GM18520 (cell line): ENCODE results near the gene ANKRD28.

ENCODE experiments used
- ATAC-seq: cut with Tn5 transposase; IDR thresholded peaks from one replicate; pipeline ENCODE4 v1.9.1; 2021; ENCODE audit not compliant: unreplicated experiment

Gene ANKRD28

DNA sequence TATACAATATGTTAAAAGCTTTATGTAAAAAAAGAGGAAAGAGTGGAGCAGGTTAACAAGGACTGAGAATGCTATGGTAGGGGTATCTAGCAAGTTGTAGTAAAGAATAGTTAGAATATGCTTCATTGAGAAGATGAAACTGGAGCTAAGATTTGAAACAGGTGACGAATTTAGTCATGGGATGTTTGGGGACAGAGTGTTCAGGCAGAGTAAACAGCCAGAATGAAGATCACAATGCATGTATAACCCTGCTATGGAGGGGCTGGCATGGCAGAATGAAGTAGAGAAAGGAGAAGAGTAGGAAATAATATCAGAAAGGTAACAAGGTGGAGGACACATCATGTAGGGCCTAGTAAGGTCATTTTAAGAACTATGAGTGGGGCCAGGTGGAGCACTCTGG is 124.2 kb downstream of the ANKRD28 start:
- ATAC-seq: no peak

DNA sequence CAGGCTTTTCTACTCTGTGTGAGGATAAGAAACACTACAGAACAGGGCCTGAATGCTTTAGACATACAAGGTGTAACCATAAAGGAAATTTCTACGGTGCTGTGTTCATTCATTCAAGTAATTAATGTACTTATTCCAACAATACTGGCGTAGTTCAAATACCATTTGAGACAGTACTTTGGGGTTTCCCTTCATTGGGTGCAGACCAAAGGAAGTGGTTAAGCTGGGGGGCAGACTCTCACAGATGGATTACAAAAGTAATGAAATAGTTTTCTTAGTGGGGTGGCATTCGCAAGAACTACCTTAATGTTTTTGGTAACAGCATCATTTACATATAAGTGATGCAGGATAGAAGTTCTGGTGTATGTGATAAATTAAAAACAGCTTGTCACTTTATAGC is 130.3 kb downstream of the ANKRD28 start:
- no peak for ATAC-seq

DNA sequence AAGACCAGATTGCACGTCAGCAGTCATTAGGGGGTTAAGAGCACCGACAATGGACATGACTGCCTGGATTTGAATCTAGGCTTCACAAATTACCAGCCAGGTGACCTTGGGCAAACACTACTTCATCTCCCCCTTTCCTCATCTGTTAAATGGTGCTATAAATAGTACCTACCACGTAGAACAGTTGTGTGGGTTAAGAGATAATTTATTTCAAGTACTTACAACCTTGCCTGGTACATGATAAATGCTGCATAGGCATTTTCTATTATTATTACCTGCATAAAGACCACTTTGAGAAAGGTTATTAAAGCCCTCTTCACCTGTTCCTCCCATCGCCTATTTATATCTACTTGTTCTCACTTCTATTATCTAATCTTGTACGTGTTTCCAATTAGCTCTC is 131.5 kb downstream of the ANKRD28 start:
- ATAC-seq: no peak

DNA sequence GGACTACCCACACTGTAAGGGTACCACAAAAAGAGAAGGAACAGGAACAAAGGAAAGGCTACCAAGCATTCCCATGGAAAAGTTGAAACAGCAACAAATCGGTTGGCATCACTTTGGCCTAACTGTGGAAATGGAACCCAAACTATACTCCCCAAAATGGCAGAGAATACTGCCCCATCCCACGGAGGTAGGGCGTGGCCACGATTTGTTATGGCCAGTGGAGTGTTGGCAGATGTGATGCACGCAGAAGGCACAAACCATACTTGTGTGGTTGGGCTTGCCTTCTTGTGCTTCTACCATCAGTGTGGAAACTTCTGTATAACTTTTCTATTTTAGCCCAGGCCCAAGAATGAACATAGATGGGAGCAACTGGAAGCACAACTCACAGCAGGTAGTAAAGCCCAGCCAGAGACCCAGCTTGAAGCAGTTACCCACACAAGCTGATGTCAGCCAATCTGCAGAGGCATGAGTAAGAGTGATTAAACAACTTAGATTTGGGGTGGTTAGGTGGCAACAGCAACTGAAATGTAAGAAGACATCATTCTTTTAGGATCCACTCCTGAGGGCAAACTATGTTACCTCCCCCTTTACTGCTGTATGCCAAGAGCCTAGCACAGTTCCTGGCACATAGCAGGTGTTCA is 132.1 kb downstream of the ANKRD28 start:
- ATAC-seq: no peak

DNA sequence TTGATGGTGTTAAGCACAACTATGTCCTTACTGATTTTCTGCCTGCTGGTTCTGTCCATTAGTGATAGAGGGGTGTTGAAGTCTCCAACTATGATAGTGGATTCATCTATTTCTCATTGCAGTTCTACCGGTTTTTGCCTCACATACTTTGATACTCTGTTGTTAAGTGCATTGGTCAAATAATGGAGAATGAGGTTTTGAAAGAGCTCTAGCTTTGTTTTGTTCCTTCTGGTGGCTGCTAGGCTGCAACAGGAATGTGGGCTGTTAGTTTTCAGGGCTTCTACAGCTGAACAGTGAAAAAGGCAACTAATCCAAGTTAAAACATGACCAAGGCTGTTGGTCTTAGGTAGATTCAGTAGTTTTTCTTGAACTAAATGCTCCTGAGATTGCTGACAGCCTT is 133.6 kb downstream of the ANKRD28 start:
- ATAC-seq: no peak

DNA sequence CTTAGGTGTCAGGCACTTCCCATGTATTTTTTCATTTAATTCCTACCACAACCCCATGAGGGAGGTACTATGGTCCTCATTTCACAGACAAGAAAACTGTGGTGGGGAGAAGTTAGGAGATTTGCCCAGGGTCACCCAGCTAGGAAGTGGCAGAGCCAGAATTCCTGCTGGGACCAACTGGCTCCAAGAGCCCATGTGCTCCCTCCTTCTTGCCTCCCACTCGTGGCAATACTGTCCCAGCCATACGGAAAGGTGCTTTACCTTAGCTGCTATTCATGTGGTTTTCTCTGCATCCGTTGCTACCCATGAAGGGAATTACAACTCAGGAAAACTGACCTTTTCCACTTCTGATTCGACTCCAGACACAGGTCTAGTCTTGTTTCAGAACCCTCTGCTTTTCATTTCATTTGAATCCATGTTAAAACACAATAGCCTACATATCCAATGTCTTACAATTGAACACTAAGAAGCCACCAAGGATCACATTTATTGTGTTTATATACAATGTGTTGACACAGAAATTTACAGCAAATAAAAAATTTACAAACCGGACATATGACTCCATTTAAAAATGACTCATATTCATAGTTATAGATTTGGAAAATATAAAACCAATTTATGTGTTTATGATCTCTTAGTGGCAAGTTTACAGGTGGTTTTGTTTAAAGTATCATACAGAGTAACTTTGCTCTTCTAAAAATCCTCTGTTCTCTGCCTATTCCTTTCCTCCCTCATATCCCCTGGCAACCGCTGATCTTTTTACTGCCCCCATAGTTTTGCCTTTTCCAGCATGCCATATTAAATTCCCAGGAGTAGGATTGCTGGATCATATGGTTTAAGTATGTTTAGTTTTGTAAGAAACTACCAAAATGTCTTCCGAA is 137.5 kb downstream of the ANKRD28 start:
- no peak for ATAC-seq

DNA sequence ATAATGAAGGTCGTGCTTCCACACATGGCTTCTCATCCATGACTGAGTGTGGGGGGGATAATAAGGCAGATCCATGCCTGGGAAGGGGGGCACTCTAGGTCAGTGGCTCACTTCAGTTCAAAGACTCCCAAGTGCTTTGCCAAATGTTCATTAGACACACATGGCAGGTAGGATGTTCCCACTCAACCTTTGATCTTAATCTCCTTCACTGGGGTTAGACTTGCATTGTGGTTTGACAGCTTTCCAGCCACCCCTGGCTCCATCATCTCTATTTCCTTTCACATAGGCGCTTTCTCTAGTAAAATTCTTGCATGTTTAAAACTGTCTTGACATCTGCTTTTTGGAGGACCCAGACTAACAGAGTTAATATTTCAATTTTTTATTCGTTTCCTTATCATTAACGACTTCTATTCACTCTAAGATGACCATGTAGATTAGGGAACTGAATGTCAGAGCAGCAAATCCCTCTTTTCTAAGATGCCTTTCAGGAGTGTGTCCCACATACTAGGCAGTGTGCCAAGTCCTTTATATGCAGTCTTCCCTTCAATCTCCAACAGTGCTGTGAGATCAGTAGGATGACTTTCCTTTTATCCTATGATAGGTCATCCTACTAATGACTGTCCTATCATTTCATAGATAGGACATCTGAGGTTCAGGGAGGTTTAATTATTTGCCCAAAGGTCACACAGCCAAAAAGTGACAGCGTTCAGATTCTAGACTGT is 138.4 kb downstream of the ANKRD28 start:
- no peak for ATAC-seq

DNA sequence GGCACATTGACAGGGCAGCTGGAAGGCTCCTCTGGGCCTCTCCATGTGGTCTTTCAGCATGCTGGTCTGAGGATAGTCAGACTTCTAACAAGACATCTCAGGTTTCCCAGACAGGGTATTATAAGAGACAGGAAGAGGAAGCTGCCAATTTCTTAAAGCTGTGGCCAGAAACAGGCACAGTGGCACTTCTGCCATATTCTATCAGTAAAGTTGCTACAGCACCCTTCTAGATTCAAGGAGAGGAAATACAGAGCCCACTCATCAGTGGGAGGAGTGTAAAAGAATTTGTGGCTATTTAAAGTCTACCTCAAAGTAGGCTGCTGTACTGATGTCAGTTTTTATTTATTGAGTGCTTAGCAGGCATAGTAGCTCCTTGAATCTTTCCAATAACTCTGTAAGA is 140.8 kb downstream of the ANKRD28 start:
- ATAC-seq: no peak

DNA sequence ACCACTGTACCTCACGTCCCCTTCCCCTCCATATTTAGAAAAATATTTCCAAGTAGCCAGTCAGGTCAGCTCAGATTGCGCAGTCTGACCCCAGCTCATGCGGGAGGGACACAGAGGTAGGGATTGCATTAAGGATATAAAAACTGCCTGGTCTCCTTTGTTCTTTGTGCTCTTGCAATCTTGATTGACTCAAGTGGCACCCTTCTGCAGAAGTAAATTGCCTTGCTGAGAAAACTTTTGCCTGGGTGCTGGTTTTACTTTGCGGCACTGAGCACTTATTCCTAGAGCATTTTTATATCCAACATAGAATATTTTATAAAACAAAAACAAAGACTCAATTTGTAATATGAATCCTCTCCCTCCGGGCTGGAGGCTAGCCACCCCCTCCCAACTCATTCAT is 141.4 kb downstream of the ANKRD28 start:
- no peak for ATAC-seq

DNA sequence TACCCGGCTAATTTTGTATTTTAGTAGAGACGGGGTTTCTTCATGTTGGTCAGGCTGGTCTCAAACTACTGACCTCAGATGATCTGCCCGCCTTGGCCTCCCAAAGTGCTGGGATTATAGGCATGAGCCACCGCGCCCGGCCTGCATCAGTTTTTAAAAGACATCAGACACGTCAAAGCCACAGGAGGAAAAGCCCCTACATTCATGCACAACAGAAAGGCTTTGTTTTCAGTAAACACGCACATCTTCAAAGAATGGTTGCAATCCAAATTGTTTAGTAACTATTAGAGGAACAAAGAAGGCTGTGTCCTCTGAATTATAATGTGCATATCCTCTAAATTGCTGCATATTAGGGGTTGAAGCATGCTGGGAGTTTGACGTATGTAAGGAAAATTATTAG is 142.9 kb downstream of the ANKRD28 start:
- no peak for ATAC-seq

DNA sequence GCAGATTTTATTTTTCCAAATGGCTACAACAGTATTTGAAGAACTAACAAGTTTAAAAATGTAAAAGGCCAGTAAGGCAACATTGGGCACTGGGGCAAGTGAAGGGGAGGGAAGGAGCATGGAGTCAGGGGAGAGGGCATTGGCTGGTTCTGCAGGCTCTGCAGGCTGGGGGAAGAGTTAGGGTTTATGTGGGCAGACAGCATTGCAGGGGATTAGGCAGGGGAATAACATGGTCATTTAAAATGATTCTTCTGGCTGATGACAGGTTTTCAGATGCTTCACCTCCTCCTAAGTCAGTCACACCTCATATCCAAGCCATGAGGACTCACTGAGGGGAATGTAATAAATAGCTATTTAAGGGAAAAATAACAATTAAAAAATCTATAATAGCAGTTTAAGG is 143.7 kb downstream of the ANKRD28 start:
- ATAC-seq: no peak

DNA sequence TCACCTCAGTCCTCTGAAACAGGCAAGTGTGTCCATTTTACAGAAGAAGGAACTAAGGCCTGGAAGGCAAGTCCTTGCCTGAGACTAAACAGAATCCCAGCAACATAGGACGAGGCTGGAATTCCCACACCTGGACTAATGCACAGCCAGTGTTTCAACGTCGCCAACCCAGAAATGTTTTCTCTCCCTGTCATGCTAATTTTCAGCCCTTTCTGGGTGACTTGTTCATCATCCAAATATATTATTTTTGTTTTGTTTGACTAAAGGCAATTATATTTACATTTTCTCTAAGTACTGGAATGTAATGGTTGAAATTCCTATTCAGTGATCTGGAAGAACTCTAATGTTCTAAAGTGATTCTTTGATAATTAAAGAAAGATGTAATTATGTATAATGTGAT is 144.5 kb downstream of the ANKRD28 start:
- ATAC-seq: no peak

DNA sequence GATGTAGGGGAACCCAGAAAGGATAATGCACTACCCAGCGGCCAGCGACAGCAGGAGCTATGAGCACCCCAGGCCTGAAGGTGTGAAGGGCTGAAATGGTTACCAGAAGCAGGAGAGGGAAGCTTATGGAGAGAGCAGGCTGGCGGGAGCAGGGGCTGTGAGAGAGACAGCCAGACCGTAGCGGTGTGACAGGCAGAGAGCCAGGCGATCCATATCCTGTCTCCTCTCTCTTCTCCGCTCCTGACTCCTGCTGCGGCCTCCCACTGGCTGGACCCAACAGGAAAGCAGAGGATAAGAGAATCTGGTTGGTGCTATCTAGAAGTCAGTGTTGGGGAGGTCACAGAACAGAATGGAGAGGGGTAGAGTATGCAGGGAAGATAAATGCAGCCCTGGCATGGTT is 146.4 kb downstream of the ANKRD28 start:
- no peak for ATAC-seq

DNA sequence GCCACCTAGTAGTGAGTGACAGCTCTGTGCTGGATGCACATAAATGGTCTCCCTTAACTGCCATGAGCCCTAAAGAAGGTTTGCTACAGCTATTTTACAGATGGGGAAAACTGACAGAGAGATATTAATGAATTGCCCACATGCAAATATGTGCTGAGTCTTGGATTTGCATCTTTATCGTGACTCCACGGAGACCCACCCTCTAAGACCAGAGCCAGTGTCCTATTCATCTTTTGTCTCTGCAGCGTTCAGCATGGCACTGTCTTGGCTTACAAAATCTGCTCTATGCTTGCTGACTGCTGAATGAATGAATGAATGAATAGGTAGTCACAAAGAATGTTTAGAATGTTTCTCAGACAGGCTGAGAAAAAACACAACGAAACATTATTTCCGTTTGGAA is 147.9 kb downstream of the ANKRD28 start:
- ATAC-seq: no peak

DNA sequence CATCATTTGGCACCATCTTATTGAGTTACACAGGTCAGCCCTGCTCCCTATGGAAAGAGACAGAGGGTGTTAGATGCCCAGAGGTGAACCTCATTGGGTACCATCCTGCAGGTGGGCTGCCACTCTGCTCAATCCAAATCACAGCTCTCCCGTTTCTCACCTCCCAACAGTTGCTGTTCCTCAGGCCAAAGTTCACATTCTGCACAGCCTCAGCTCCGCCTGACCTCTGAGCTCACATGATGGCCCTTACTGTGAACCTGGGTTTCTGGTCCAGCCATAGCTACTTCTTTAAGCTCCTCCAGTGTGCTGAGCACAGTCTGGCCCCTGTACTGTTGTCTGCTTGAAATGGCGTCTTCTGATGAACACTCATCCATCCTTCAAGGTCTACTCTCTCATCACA is 148.4 kb downstream of the ANKRD28 start:
- no peak for ATAC-seq

DNA sequence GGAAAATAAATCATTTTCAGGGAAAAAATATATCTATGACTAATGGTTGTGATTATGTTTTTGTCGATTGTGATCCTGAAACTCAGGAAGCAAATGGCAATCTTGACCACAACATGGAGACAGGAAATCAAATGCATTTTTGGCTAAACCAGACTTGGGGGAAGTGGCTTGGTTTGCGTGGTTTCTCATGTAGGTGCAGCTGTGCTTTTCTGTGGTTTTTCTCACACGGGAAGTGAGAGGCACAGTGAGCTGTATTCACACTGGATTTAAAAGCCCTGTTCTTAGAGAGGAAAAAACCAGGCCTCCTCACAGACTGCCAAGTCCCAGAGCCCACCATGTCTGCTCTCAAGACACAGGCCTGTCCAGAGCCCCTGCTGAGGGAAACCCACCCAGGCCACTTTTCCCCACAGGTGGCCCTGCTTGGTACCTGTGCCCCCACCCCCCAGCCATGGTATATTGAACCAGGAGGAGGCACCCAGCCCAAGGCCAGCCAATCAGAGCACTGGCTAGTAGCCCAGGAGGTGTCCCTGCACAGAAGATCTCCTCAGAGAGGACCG is 150.1 kb downstream of the ANKRD28 start:
- ATAC-seq: peak; percentile 64

DNA sequence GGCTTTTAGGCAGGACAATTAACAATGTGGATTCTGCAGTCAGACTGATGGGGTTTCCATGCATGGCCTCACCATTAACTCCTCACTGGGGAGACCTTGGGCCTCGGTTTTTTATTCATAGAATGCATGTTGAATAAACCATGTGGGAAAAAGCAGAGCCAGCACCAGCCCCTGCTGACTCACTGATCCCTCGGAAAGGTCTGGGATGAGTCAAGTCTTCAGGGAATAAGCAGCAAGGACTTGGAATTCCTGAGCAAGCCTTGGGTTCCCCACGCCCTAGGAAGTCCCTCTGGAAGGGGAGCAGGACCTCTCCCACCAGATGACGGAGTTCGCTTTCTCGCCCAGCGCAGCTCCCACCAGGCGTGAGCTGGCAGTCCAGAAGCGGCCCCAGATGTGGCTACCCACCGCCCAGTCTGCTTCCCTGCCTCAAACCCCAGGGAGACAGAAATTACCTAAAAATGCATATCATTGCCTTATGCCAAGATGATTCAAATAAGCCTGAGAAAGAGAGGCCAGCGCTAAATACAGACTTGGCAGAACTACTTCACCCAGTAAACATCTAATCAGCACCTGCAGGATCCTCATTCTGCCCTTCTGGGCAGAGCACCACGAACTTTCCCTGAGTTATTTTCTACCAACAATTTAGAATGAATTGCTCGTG is 150.8 kb downstream of the ANKRD28 start:
- ATAC-seq: peak; percentile 18

DNA sequence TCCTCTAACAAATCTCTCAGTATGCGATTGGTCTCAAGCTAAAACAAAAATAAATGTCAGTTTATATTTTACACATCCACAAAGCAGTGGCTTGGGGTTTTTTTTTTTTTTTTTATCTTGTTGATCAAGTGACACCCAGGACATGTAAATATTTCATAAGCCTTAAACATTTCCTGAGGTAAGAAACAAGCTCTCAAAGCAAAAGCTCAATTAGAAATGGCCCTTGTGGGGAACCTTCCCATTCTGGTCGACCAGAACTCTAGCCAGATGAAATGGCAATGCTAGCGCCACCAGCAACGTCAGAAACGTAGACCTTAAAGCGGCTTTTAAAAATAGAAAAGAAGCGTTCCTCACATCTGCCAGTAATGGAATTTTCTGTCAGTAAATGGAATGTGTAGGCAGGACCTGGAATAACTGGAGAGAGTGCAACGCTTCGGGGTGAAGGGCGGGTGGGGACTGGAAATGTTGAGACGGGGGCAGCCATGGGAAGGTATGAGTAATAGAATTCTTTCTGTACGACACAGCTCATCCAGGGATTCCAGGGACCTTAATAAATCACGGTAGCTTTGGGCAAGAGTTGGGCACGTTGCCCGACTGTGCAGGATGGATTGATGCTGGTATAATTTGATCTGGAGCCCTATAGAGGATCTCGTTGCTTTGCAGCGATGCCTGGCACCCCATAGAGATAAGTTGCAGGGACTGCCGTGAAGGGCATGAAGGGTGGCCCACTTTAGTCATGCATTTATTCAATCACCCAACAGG is 151.9 kb downstream of the ANKRD28 start:
- no peak for ATAC-seq

DNA sequence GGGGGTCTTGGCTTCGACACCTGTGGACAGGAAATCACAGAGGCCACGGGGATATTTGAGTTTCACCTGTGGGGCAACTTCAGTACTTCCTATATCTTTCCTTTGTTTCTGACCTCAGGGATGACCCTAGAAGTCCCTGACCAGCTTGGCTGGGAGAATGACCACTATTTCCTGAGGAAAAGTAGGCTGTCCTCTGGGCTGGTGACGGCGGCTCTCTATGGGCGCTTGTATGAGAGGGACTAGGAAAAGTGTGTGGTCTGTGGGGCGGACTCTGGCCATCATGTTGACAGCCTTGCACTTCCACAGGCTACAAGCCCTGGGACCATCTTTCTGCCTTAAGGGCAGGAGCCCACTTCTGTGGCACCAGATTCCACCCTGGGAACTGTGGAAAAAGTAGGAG is 152.5 kb downstream of the ANKRD28 start:
- no peak for ATAC-seq

DNA sequence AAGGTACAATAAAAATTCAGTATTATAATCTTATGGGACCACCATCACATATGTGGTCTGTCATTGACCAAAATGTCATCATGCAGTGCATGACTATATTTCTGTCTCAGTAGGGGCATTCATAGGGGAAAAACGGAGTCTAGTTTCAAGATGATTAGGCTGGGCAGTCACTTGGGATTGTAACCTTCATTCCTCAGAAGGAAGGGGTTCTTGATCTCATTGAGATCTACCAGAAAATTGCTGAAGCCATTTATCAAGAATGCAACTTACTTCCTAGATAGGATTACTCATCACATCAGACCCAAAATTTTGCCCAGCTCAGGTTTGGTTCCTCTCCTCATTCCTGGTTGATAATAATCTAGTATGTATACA is 158.9 kb downstream of the ANKRD28 start:
- no peak for ATAC-seq
